GM21367 (cell line): ENCODE data around the gene SUCLG2.

Experiments used
- ATAC-seq: cut with Tn5 transposase; IDR thresholded peaks from one replicate; pipeline ENCODE4 v1.9.1; 2021; ENCODE audit not compliant: unreplicated experiment

Gene SUCLG2

GRCh38 chr3:67462187-67462586, 192.2 kb downstream of the SUCLG2 start:
- ATAC-seq: no peak

DNA sequence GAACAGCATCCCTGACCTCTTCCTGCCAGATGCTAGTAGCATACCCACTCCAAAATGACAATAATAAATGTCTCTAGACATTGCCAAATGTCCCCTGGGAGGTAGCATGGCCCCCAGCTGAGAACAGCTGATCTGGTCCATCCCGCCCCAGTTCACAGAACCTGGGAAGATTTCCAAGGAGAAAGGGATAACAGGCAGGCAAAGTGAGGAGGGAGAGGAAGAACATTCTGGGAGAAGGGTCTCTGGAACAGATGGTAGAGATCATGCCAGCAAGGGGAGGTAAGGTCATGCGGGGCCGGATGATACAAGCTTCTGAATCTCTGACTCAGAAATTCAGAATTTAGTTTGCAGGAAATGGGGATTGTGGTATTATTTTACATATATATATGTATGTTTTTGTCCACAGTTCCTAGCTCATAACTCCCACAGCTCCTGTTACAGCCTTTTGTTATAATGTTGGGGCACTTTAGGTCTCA, 192.7 kb downstream of the SUCLG2 start:
- no peak for ATAC-seq

GRCh38 chr3:67460841-67461510, 193.4 kb downstream of the SUCLG2 start:
- no peak for ATAC-seq

- no peak for ATAC-seq
Observed at GRCh38 chr3:67459796-67460195, 194.6 kb downstream of the SUCLG2 start.

GRCh38 chr3:67458896-67459530, 195.4 kb downstream of the SUCLG2 start:
- ATAC-seq: no peak

GRCh38 chr3:67458408-67458807, 196.0 kb downstream of the SUCLG2 start:
- no peak for ATAC-seq

DNA sequence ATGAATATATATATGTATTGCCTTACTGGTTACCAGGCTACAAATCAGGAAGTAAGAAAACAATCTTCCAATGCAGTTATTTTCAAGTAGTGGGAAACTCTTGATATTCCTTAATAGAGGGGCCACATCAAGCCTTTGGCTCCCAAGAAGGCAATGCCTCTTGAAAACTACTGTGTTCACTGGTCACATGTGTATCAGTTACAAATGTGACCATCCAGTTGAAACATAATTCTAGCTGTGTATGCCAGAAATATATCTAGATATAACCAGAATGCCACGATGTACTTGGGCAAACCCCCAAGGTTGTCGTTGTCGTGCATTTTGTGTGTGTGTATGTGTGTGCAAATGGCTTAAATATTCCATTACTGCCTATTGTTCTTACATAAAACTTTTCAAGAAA, 200.8 kb downstream of the SUCLG2 start:
- no peak for ATAC-seq

DNA sequence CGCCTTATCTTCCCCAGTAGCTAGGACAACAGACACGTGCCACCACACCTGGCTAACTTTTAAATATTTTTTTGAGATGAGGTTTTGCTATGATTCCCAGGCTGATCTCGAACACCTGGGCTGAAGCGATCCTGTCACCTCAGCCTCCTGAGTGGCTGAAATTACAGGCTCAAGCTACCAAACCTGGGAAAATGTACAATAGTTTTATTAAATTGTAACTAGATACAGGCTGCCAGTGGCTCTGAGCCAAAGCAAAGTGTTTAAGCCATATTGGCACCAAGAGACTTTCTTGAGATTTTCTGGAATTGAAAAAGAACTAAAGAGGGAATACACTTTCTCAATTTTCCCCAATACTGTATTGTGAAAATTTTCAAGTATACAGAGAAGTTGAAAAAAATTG, 204.3 kb downstream of the SUCLG2 start:
- ATAC-seq: no peak

- ATAC-seq: no peak
Observed at GRCh38 chr3:67447393-67447792, 207.0 kb downstream of the SUCLG2 start.

- no peak for ATAC-seq
Observed at GRCh38 chr3:67437789-67438188, 216.6 kb downstream of the SUCLG2 start.

DNA sequence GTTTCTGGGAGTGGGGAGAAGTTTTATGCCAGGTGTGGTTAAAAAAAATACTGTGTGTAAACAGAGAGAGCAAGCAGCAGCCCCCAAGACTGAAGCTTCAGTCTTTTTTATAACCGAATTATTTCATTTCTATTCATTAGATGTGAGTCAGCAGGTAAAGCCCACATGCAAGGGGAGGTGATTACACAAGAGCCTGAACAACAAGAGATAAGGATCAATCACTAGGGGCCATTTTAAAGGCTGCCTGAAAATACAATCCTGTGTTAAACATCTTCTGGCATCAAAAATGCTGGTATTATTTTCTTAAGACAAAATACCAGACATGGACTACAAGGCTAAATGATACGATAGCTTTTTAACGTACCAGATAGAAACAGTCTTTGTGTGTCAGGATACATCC, 217.3 kb downstream of the SUCLG2 start:
- ATAC-seq: no peak

DNA sequence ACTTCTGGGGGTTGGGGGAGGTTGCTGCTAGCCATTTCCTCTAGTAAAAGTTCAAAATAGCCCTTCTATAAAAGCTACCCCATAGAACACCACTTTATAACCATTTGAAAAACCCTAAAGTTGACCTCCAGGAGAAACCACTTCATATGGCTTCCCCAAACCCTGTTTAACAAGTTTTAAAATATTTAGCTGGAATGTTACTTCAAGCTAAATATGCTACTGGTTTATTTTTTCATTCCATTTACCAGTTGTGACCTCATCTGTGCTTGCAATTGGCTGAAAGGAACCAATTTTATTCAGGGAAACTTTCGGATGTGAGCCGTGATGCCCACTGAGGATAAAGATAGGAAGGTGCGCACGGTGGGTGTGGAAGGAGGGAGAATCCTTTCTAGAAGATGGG, 221.3 kb downstream of the SUCLG2 start:
- ATAC-seq: no peak

DNA sequence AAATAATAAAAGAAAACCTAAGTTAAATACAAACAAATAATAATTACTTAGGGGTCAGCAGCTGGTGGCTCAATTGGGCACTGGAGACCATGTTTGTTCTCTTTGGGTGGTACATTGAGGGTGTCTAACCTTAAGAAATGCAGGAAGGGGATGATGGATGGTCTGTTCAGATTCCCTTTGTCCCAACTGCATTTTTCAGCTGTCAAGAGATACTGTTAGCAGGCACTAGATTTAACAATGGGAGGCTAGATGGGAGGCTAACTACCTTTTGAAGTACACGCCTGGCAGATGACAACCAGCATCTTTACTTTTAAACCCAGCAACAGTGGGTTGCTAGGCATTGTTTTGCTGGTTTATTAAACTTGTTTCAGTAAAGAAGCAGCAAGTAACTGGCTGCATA, 222.5 kb downstream of the SUCLG2 start:
- ATAC-seq: no peak

DNA sequence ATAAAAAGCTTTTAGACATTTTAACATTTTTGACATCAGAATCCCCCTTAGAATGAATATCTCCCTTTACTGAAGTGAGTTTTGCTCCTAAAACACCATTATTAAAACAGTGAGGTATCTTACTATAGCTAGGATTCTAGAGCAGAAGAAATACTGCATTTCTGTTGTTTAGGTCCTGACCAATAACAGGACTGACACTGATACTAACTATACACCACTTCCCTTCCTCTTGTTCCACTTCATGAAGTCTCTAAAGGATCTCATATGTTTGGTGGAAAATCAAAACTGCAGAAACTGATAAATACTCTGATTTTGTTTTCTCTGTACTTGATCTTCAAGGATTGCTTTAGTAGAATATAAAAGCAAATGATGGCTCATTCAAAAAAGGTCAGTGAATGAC, 230.7 kb downstream of the SUCLG2 start:
- no peak for ATAC-seq

DNA sequence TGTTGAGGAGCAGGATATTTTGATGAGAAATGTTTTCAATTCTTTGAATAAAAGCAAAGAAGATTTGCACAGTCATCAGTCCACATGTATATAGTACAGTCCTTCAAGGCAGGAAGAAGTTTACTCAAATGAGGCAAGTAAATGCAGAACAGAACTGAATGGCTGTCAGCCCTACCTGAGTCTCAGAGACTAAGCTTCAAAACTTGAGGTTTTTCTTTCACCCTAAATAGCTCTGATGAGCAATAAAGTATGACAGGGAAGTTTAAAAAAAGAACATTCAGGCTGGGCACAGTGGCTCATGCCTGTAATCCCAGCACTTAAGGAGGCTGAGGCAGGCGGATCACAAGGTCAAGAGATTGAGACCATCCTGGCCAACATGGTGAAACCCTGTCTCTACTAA, 232.5 kb downstream of the SUCLG2 start:
- ATAC-seq: no peak

DNA sequence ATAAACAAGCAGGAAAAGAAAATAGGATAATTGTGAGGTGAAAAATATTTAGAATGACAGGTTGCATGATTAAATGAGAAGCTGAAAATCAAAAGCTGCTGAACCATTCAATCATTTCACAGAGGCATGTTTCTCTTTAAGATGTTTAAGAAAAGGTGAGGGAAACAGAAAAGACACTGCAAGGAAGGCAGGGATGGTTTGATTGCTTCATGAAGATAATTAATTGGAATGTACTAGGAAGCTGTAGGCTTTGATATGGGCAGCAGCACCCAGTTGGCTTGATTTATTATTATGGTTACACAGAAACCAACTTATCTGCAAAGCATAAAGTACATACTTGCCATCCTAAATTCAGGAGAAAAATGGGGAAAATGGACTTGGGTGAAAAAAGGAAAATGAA, 234.6 kb downstream of the SUCLG2 start:
- ATAC-seq: no peak

- ATAC-seq: no peak
Observed at GRCh38 chr3:67419218-67419529, 235.2 kb downstream of the SUCLG2 start.

DNA sequence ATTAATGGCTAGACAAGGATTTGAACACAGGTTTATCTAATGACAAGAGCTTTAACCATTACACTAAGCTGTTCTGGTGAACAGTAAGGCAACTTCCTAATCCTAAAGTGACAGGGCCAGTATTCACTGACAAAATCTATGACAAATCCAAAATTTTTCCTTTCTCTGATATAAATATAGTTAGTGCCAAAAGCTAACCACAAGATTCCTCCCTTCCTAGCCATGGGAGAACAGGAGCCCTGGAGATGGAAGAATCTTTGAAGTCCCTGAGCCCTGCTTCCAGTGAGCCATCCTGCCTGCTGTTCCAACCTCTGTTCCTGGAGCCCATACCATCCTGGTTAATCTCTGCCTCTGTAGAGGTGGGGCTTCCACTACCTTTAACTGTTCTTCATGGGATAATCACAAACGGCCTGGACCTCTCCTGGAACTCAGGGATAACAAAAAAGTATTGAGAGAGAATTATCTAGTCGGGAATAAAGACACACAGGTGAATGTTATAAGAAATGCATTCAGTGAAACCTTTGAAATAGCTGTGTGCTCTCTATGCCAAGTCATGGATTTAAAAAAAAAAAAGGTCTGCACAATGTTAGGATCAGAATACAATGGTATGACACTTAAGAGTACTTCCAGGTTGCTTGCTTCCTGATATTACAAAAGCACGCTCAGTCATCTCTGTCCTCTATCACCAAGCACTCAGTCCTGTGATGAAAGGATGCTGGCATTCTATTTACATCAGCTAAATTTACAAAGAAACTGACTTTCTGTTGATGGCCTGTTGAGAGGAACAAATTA, 235.8 kb downstream of the SUCLG2 start:
- ATAC-seq: no peak

DNA sequence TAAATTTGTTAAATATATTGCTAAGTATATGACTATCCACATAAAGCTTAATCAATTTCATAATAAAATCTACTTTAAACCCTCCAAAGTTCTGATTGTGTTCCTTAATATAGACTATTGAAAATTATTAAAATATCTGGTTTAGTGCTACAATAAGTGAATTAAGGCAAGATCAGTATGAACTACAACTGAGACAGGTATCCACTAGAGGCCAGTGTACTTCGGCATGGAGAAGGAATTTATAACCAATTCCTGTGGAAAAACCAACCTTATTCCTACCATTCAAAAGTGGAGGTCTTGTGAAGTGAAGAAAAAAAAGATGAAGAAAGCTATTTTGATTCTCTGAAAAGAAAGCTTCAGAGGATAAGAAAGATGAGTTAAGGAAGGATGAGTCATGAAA, 237.7 kb downstream of the SUCLG2 start:
- no peak for ATAC-seq

- no peak for ATAC-seq
Observed at GRCh38 chr3:67415511-67415910, 238.9 kb downstream of the SUCLG2 start.

DNA sequence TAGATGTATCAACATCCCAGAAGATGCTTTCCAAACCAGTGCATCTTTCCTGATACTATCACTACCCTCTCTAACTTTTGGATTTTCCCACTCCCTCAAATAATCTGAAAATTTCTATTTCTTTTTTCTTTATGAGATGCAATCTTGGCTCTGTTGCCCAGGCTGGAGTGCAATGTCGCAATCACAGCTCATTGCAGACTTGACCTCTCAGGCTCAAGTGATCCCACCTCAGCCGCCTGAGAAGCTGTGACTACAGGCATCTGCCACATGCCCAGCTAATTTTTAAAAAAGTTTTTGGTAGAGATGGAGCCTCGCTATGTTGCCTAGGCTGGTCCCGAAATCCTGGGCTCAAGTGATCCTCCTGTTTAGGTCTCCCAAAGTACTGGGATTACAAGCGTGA, 239.7 kb downstream of the SUCLG2 start:
- ATAC-seq: no peak

DNA sequence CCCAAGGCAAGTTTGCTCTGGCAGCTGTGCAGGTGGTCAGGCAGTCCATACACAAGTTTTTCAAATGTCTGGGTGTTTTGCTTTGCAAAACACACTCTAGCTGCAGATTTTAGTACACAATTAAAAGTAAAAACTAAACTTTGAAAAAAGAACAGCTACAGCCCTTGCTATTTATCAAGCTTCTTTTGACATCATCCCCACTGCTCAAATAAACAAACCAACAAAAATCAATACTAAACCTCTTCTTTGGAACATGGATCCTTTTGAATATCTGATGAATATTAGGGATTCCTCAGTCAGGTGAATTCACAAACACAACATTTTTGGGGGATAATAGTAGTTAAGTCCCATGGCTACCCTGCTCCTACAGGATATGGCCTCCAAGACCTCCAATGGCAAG, 249.2 kb downstream of the SUCLG2 start:
- no peak for ATAC-seq
